ENCODE data around the gene EPHB3. TPM values are rescaled to one million over a fixed set of nuclear protein-coding genes. Genes with fewer than 3 reads are reported as not detected.

The EPHB3 gene
- total RNA-seq, 1 donor from 2014 or later: 1.2 TPM

DNA sequence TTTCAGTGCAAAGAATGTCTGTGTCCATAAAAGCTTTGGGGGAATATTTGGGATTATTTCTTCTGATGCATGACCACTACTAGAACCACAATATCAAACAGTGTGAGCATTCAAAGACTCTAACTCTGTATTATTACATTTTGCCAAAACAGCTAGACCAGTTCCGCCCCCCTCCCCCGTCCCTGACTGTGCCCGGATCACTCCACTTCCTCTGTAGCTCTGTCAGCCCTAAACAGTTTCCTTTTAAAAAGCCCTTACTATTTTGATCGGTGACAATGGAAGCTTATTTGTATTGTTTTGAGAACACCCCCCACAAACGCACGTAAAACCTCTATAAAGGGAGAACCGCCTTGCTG is 36.6 kb upstream of the EPHB3 start:
- Histone ChIP-seq H3K4me1 (peaks cover 5 to 7% of the 10 kb centered on the region in 2 donors), H3K27ac (peak overlapping the region in 1 of 2 donors; percentile 40), H3K27me3 (peaks cover 16% of the 10 kb centered on the region), H3K9me3 (no peaks in the 10 kb centered on the region), H3K4me3 (peak overlapping the region; percentile 54 to 66), H3K36me3 (no peaks in the 10 kb centered on the region)
- intact Hi-C loops (cut with DNase I): no loop called here
- TF ChIP-seq, protein P1, sequence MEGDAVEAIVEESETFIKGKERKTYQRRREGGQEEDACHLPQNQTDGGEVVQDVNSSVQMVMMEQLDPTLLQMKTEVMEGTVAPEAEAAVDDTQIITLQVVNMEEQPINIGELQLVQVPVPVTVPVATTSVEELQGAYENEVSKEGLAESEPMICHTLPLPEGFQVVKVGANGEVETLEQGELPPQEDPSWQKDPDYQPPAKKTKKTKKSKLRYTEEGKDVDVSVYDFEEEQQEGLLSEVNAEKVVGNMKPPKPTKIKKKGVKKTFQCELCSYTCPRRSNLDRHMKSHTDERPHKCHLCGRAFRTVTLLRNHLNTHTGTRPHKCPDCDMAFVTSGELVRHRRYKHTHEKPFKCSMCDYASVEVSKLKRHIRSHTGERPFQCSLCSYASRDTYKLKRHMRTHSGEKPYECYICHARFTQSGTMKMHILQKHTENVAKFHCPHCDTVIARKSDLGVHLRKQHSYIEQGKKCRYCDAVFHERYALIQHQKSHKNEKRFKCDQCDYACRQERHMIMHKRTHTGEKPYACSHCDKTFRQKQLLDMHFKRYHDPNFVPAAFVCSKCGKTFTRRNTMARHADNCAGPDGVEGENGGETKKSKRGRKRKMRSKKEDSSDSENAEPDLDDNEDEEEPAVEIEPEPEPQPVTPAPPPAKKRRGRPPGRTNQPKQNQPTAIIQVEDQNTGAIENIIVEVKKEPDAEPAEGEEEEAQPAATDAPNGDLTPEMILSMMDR (IDR thresholded peaks at IDR 0.05): no peak
- DNase-seq (ENCODE audit: low spot score in 2 of 2): no peak

DNA sequence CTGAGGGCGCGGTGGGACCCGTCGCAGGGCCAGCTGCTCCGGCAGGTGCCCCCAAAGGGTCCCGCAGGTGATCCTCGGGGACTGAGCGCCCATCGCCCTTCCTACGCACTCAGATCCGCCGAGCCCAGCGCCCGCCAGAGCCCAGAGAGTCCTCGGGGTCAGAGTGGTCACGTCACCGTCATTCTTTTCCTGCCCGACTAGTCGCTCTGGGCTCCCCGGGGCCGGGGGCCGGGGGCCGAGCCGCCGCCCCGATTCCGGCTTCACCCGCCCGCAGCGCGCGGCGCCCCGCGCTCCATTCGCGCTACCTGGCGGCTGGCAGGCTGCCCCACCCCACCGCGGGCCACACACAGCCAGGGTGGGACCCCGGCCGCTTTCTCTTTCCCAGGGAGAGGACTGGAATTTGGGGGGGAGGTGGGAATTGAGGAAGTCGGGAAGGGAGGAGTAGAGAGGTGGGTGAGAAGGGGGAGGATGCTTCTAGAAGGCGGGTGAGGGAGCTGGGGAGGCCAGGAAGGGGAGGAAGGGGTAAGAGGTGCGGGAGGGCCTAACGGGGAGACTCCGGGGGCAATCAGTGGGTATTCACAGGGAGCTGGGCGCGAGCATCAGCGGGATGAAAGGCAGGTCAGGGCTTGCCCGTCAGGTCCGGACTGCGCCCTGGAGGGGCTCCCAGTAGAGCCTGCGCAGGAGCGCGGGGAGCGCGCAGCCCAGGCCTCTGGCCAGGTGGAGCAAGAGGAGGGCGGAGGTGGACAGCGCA is 36.1 kb upstream of the EPHB3 start:
- TF ChIP-seq, protein P1 (IDR thresholded peaks at IDR 0.05): no peak

DNA sequence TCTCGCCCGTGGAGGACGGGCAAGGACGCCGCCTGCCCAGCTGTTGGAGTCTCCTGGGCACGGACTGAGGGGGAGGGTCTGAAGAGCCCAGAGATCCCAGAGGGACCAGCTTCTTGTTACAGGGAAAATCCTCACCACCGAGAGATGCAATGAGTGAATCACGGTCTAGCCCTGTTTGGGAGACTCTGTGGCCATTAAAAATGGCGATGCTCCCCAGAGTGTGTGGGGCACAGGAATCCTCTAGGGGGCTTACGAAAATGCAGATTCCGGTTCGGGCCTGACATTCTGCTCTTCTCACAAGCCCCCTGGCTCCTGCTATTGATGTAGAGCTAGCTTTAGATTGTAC is 35.5 kb upstream of the EPHB3 start:
- H3K9me3 ChIP-seq: no peaks in the 10 kb centered on the region
- H3K27me3 ChIP-seq: peaks cover 16% of the 10 kb centered on the region
- H3K36me3 ChIP-seq: no peaks in the 10 kb centered on the region
- H3K27ac ChIP-seq: no peak overlapping the region
- H3K4me1 ChIP-seq: peaks cover 5 to 7% of the 10 kb centered on the region in 2 donors
- H3K4me3 ChIP-seq: peak overlapping the region; percentile 54 to 66
- TF ChIP-seq, protein P1 (IDR thresholded peaks at IDR 0.05): no peak
- intact Hi-C loops (cut with DNase I): no loop called here
- no peak for DNase-seq (ENCODE audit: low spot score in 2 of 2)

More for the DNA sequence above, 36.1 kb upstream of the EPHB3 start:
- H3K9me3 ChIP-seq: no peaks in the 10 kb centered on the region
- no peak for DNase-seq (ENCODE audit: low spot score in 2 of 2)
- peak overlapping the region; percentile 54 to 66 for H3K4me3 ChIP-seq
- intact Hi-C loops (cut with DNase I): no loop called here
- peaks cover 5 to 7% of the 10 kb centered on the region in 2 donors for H3K4me1 ChIP-seq
- peak overlapping the region in 1 of 2 donors; percentile 40 for H3K27ac ChIP-seq
- H3K27me3 ChIP-seq: peaks cover 16% of the 10 kb centered on the region
- H3K36me3 ChIP-seq: no peaks in the 10 kb centered on the region

DNA sequence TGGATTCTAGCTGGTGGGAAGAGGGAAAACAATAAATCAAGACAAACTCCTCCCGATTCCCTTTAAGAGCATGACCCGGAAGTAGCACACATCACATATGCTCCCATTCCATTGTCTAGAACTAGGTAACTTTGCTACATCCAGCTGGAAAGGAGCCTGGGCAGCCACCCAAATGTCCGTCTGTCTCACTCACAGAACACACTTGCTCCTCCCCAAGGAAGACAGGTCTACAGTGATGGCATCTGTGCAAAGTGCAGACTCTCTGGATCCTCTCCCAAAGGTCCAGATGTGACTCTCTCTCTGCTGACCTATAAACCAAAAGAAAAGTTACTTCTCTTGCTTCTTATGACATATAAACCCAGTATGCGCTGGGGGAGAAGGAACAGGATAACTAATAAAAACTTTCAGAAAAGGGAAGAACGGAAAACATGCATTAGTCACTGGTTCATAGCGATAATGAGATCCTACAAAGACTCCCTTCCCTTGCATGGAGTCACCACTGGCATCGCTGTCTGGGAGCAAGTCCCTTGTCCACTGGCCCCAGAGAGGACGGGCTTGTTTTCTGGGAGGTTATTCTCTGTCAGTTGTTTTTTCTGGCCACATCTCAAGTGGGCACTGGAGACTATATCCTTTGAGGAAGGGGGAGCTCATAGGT is 29.8 kb upstream of the EPHB3 start:
- Histone ChIP-seq H3K9me3 (no peaks in the 10 kb centered on the region), H3K27ac (no peak overlapping the region), H3K4me3 (no peak overlapping the region), H3K36me3 (no peaks in the 10 kb centered on the region), H3K27me3 (no peaks in the 10 kb centered on the region), H3K4me1 (no peaks in the 10 kb centered on the region)
- intact Hi-C loops (cut with DNase I): no loop called here
- no peak for DNase-seq (ENCODE audit: low spot score in 2 of 2)
- TF ChIP-seq, protein P1 (IDR thresholded peaks at IDR 0.05): no peak

DNA sequence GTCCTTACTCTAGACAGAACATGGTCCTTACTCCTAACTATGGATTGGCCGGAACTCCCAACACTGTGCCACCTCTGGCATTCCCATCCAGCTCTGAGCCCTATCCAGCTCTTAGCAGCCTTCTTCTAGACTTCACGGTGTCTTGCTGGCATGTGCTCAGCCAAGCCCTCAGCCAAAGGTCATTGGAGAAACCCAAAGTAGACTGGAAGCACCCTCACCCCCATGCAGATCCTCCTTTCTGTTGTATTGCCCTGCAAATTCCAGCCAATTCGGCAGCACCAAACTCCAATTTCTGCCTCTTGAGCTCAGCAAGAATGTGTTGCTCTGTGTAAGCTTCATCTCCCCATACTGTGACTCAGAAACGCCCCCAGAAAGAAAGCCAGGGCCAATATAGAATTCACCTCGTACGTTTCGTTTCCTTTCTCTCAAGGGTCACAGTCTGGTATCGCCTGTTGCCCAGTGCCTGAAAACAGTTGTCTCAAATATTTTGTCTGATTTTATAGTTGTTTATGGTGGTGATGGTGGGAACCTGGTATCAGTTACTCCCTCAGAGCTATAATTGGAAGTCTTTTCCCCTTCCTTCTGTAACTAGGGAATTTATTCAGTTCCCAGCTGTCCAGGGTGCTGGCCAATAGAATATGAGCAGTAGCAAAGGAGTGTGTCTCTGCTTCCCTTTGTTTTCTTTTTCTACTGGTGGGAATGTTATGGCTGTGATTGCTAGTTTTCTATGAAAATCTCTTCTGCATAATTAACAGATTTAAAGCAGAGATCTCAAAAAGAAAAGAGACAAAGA is 28.4 kb upstream of the EPHB3 start:
- Histone ChIP-seq H3K9me3 (no peaks in the 10 kb centered on the region), H3K36me3 (no peaks in the 10 kb centered on the region), H3K27ac (no peak overlapping the region), H3K27me3 (no peaks in the 10 kb centered on the region), H3K4me3 (no peak overlapping the region), H3K4me1 (no peaks in the 10 kb centered on the region)
- intact Hi-C loops (cut with DNase I): no loop called here
- TF ChIP-seq, protein P1 (IDR thresholded peaks at IDR 0.05): no peak
- DNase-seq (ENCODE audit: low spot score in 2 of 2): no peak

Data from ascending aorta (tissue), 2 donors.